ENCODE data around the gene ELL. TPM values are rescaled to one million over a fixed set of nuclear protein-coding genes. Genes with fewer than 3 reads are reported as not detected.
A peak's percentile ranks its signal among the peaks of the same experiment; 100 is the strongest.

Gene ELL
- total RNA-seq, 1 donor from 2014 or later: 7.9 TPM

DNA sequence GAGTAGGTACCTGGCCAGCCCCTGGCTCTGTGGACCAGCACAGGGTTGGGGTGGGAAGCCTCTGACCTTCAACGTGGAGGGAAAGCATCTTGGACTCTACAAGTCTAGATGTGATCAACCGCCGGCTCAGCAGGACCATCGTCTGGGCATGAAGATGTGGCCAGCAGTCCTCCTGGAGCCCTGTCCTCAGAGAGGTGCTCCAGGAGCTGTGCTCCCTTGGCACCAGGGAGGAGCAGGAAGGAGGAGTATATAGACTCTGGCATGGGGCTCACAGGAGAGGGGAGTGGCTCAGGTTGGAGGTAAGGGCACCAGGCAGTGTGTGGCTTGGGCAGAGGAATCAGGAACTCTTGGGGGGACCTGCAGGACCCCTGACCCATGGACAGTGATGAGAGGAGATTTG is 65.6 kb downstream of the ELL start:
- Histone ChIP-seq H3K27ac (replicated peaks) (peak overlapping the region; percentile 71), H3K4me1 (peaks cover 57% of the 10 kb centered on the region), H3K4me3 (no peak overlapping the region), H3K36me3 (peaks cover 47% of the 10 kb centered on the region), H3K9me3 (replicated peaks) (no peaks in the 10 kb centered on the region), H3K27me3 (ENCODE audit: low read depth) (no peaks in the 10 kb centered on the region)
- DNase-seq: no peak
- TF ChIP-seq, protein P1, sequence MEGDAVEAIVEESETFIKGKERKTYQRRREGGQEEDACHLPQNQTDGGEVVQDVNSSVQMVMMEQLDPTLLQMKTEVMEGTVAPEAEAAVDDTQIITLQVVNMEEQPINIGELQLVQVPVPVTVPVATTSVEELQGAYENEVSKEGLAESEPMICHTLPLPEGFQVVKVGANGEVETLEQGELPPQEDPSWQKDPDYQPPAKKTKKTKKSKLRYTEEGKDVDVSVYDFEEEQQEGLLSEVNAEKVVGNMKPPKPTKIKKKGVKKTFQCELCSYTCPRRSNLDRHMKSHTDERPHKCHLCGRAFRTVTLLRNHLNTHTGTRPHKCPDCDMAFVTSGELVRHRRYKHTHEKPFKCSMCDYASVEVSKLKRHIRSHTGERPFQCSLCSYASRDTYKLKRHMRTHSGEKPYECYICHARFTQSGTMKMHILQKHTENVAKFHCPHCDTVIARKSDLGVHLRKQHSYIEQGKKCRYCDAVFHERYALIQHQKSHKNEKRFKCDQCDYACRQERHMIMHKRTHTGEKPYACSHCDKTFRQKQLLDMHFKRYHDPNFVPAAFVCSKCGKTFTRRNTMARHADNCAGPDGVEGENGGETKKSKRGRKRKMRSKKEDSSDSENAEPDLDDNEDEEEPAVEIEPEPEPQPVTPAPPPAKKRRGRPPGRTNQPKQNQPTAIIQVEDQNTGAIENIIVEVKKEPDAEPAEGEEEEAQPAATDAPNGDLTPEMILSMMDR (IDR thresholded peaks at IDR 0.05; ENCODE audit: borderline replicate concordance): no peak
- intact Hi-C loops (cut with micrococcal nuclease): no loop called here

DNA sequence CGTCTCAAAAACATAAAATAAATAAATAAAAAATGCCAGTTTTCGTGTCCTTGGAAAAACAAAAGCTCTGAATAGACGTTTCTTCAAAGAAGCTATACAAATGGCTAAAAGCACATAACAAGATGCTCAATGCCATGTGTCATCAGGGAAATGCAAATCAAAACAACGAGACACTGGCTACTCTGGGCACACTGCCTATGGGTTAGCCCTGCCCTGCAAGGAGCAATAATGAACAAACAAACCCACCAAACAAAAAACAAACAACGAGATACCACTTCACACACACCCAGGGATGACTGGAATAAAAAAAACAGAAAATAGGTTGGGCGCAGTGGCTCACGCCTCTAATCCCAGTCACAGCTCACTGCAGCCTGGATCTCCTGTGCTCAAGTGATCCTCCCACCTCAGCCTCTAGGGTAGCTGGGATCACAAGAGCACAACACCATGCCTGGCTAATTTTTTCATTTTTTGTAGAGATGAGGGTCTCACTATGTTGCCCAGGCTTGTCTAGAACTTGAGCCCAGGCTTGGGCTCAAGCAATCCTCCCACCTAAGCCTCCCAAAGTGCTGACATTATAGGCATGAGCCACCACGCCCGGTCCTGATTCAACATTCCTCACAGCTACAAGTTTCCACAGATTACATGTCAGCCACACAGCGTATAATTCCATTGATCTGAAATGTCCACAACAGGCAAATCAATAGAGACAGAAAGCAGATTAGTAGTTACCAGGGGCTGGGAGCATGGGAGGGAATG is 68.4 kb downstream of the ELL start:
- intact Hi-C loops (cut with micrococcal nuclease): no loop called here
- H3K36me3 ChIP-seq: peaks cover 63% of the 10 kb centered on the region
- DNase-seq: no peak
- no peaks in the 10 kb centered on the region for H3K9me3 ChIP-seq (replicated peaks)
- TF ChIP-seq, protein P1 (IDR thresholded peaks at IDR 0.05; ENCODE audit: borderline replicate concordance): no peak
- no peak overlapping the region for H3K4me3 ChIP-seq
- no peak overlapping the region for H3K27ac ChIP-seq (replicated peaks)
- H3K27me3 ChIP-seq (ENCODE audit: low read depth): no peaks in the 10 kb centered on the region
- H3K4me1 ChIP-seq: peaks cover 39% of the 10 kb centered on the region

DNA sequence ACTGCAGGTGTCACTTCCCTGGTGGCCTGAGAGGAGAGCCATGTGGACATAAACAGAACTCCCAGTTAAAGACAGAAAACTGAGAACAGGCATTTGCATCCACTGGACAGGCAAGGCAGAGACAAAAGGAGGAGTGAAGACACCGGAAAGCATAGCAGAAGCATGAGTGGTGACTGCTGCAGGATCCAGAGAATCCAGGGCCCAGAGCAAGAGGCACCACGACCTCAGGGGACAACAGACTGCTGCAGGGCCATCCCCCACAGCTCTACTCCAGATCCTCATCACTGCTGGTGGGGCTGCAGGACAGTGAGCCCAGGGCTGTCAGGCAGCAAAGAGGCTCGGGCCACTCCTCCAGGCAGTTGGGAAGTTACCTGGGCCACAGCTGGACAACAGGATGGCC is 69.5 kb downstream of the ELL start:
- Histone ChIP-seq H3K4me1 (peaks cover 29% of the 10 kb centered on the region), H3K27ac (replicated peaks) (no peak overlapping the region), H3K36me3 (peaks cover 67% of the 10 kb centered on the region), H3K9me3 (replicated peaks) (no peaks in the 10 kb centered on the region), H3K27me3 (ENCODE audit: low read depth) (no peaks in the 10 kb centered on the region), H3K4me3 (no peak overlapping the region)
- DNase-seq: no peak
- TF ChIP-seq, protein P1 (IDR thresholded peaks at IDR 0.05; ENCODE audit: borderline replicate concordance): no peak
- intact Hi-C loops (cut with micrococcal nuclease): no loop called here

DNA sequence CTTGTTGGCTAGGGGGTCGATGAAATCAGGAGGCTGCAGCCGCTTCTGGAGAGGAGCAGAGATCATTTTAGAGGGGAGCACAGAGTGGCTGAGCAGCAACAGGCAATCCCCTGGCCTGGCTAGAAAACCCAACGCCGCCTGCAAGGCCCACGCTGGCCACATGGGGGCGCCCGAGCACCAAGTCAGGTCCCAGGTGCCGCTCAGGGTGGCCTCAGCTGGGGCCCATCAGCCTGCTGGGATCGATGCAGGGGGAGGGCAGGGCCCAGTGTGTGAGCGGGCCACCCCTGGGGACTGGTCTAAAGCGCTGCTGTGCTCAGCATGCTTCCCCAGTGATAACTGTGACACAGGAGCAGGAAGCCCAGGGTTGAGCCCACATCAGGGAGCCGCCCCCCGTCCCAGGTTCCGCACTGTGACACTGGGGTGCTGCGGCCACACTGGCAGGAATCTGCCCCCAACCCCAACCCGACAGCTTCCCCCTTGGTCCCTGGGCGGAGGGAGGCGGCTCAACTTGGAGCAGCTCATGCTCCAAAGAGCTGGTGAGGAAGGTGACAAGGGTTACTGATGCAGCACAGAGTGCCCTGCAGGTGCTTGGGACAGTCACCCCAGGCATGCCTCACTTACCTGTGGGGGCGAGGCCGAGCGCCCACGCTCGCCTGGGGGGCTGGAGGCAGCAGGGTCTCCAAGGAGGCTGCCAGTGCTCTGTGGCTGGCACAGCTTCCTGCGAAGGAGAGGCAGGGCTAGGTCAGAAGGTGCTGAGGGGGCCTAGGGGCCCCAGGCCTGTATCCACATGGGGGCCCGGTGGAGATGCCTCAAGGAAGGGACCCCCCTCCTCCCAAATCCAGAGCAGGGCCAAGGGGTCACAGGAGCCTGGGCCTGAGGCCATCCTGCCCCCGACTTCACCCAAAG is 70.7 kb downstream of the ELL start:
- H3K36me3 ChIP-seq: peaks cover 77% of the 10 kb centered on the region
- peak overlapping the region; percentile 36 for H3K27ac ChIP-seq (replicated peaks)
- intact Hi-C loops (cut with micrococcal nuclease): no loop called here

More for the DNA sequence above, 70.7 kb downstream of the ELL start:
- Histone ChIP-seq H3K4me3 (no peak overlapping the region), H3K4me1 (peaks cover 24% of the 10 kb centered on the region), H3K9me3 (replicated peaks) (no peaks in the 10 kb centered on the region), H3K27me3 (ENCODE audit: low read depth) (no peaks in the 10 kb centered on the region)
- peak; percentile 87 for DNase-seq
- TF ChIP-seq, protein P1 (IDR thresholded peaks at IDR 0.05; ENCODE audit: borderline replicate concordance): peak; percentile 99

All from left ventricle myocardium inferior (tissue), 1 donor.